ENCODE measurements around the gene C1QTNF6.
"Not testable (repeated sequence)": the region's sequence is repeated elsewhere in the genome, so short reads cannot be mapped to it uniquely, and the experiment has no call there.

C1QTNF6 gene

DNA sequence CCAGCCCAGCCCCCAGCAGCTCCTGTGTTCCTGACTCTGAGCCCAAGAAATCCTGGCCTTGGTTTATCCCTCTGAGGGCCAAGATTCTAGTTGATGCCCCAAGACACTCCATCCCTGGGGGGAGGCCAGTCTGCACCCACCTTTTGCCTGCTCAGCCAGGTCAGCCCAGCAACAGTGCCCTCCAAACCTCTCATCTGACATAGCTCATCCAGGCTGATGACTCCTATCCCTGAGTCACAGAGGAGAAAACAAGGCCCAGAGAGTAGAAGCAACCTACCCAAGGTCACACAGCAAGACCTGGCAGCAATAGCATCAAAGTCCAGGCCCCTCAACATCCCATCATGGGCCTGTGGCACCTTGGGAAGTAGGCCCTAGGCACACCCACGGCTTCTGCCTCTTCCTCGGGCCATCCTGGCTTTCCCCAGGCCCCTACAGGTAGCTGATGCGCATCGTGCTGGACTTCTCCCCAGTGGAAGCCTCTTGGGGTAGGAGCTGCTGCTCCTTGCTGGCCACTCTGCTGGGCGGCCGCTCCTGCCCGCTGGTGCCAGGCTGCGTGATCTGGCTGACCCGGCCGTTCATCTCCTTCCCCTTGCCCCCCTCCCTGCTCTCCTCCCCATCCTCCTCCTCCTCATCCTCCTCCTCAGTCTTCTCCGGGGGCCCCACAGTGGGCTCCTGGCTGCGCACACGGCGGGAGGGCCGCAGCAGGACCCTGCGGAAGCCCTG is 18.2 kb upstream of the C1QTNF6 start:
- no peak for DNase-seq

DNA sequence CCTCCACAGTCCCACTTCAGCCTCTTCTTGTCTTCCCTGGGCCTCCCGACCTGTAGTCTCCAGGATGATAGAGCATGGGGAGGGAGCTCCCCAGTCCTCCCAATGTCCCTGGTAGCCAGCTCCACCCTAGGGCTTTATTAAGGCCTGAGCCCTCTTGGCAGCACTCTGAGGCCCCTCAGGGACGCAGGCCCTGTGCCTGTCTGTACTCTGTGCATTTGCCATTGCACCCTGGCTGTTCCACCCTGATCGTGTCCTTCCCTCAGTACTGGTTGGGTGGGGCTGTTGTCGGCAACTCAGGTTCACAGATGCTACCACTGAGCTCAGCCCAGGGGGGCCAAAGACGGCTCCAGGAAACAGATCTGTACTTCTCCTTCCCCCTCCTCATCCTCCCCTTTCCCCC is 17.0 kb upstream of the C1QTNF6 start:
- DNase-seq, result no peak

GRCh38 chr22:37204045-37204655 is 16.1 kb upstream of the C1QTNF6 start:
- no peak for DNase-seq

DNA sequence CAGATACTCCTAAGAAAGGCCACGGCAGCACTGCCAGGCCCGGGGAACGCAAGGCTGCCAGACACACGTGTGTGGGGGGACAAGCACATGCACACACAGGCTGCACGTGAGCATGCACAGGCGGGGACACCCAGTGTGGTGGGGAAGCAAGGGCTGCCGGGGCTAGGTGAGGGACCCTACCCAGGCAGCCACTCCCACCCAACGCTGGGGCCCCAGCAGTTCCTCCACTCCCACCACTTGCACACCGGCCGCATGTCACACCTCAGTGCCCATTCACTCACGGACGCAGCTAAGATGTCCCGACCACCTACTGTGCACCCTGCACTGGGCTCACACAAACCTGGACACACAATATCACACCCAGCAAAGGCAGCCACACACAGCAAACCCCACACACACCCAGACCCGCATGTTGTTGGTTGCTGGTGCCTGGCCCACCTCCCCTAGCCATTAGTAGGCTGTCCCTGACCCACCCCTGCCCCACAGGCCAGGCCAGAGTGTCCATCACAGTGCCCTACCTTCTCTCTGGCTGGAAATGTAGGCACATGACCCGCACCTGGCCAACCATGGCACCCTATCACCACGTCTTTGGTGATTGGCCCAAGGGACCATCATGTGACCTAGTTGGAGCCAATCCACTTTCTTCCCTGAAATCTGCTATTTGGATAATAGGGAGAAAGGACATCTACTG is 15.5 kb upstream of the C1QTNF6 start:
- no peak for DNase-seq

- no peak for DNase-seq
These were observed 14.7 kb upstream of the C1QTNF6 start for GRCh38 chr22:37202716-37203115.

DNA sequence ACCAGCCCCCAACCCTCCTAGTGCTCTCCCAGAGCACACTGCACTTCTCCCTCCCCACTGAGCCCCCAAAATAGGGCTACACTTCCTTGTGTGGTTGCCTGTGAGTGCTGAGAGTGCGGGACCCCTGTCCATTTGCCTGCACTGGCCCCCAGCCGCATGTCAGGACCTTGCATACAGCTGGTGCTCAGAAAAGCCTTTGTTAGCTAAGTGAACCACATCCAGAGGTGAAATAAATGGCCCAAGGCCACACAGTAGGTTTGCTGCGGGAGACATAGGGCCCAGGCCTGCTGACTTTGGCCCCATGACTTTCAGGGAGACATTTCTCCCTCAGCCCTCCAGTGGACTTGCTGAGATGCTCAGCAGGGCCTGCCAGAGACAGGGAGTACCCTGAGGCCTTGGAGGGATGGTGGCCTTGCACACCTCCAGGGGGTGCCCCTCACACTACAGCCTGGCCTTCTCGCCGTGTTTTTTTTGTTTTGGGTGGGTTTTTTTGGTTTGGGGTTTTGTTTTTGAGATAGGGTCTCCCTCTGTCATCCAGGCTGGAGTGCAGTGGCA is 14.0 kb upstream of the C1QTNF6 start:
- no peak for DNase-seq

DNA sequence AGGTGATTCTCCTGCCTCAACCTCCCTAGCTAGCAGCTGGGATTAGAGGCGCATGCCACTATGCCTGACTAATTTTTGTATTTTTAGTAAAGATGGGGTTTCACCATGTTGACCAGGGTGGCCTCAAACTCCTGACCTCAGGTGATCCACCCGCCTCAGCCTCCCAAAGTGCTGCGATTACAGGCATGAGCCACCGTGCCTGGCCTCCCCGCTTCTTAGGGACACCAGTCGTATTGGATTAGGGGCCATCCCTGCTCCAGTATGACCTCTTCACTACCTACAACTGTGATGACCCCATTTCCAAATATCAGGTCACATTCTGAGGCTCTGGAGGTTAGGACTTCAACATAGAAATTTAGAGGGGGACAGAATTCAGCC is 13.4 kb upstream of the C1QTNF6 start:
- not testable (repeated sequence) for DNase-seq

GRCh38 chr22:37199760-37200108 is 11.7 kb upstream of the C1QTNF6 start:
- DNase-seq, result no peak

- DNase-seq, result peak; percentile 94
These were observed 11.2 kb upstream of the C1QTNF6 start for GRCh38 chr22:37199103-37199759.

DNA sequence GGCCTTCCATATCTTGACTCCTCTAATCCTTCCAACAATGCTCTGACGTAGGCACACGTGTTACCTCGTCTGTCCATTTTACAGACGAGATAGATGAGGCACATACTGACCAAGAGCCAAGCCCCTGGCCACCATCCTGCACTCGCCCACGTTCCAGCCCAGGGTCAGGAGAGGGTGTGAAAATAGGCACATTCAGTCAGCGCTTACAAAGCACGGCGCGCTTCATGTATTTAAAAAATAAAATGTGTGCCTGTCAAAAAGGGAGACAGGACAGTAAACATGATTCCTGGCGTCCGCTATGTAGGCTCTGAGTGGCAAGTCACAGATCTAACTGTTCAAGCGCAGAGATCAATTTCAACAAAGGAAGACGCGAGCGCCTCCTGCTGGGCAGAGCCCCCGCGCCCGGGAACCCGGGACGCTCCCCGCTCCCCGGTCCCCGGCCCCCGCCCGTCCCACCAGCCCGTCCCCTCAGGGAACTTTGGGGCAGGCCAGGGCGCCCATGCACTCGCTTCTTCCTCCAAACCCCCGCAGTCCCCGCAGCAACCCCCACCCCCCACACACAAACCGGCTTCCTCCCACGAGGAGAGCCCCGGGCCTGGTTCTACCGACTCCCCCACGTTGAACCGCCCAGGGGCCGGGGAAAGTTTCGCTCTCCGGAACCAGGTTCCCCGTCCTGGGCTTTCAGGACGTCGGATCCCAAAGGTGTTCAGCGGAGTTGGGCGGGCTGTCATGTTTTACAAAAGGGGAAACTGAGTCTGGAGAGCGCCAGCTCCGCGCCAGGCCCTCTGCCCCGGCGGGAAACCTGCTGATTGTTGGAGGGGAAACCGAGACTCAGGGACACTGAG is 10.4 kb upstream of the C1QTNF6 start:
- DNase-seq, result no peak

DNA sequence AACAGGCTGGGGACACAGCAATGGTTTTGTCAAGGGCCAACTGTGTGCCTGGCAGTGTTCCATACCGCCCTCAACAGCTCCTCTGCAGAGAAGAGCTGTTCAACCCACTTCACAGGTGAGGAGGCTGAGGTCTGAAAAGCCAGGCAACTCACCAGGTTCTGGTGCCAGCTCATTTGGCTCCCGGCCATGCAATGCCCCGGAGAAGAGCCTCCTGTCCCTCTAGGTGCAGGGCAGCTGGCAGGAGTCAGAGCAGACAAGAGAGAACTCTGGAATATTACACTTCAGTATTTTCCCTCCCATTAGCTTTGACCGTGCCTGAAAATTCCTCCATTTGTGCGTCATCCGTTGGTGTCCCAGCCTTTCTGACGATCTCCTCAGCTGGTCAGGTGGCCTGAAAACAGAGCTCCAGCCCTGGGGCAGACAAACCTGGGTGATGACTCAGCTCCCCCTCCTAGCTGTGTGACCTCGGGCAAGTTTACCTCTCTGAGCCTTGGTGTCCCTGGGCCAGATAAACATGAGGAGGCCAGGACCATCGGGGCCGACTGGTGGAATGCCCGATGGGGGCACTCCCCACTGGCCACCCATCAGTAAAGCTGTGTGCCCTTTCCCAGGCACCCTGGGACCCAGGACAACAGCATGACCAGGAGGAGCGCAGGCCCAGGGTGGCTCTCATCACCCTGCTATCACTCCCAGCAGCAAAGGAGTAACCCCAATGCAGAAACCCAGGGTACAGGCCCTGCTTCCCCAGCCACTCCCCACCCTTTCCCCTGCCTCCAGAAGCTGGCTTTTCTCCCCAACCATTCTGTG is 9.6 kb upstream of the C1QTNF6 start:
- no peak for DNase-seq

- DNase-seq, result no peak
These were observed 8.7 kb upstream of the C1QTNF6 start for GRCh38 chr22:37196539-37197450.

DNA sequence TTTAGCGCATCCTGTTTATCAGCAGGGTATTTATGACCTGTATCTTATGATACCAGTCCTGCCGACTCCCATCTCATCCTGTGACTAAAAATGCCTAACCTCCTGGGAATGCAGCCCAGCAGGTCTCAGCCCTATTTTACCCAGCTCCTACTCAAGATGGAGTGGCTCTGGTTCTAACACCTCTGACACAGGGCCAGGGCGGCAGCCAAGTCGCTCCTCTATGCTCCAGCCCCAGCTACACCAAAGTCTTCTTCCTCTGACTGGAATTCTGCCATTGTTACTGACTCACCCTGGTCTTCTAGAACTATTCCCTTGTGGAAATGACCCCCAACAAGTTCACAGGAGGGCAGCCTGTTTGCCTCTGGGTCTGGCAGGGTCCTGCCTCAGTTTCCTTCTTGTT is 7.9 kb upstream of the C1QTNF6 start:
- DNase-seq, result no peak

DNA sequence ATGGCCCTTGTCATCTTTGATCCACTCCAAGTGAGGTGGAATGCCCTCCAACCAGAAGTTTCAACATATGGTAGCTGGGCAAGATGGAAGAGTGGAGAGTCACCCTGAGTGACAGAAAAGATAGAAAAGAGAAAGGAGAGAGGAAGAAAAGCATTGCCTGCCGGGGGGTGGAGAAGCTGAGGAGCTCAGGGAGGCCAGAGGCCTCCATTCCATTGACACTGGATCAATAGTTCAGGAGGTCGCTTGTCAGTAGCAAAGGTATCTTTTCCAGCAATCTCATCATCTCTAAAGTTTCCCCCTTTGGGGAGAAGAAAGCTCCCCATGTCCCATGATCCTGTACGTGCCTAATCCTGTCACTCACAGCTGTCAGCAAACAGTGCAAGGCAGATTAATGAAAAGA is 6.7 kb upstream of the C1QTNF6 start:
- DNase-seq, result no peak

DNA sequence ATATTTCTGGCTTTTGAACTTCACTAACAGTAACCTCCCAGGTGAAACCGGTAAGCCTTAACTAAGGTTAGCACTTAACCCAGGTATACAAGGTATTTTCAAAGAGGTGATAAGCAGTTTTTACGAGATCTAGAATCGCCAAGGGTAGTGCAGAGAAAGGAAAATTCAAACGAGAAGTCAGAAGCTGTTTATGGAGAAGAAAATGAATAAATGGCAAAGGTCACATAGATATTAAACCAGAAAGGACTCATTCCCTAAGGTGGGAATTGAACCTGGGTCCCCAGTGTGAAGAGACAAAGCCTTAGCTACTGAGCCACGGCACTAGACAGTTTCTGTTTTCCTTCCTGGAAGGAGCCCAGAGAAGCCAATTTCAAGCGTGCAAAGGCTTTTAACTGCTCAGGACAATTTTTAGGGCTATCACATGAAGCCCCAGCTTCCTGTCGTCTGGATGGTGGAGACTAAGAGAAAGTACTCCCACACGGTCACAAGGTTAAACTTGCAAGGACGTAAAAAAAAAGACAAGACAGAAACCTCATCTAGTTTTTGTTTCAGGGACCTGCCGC is 5.7 kb upstream of the C1QTNF6 start:
- no peak for DNase-seq

DNA sequence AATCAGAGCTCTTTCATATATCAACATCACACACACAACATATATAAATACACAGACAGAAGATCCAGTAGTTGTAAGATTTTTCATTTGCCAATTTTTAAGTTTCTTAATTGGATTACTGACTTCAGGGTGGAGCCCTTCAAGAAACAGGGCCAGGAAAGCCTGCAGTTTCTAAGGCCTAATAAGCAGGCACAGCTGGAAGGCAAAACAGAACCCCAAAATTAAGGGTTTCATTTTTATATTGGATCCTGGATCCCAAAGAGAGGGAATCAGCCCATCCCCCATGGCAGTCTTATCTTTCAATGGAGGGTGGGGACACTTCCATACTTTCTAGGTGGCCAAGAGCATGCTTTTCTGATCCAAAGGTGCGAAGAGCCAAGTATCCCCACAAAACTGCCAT is 4.7 kb upstream of the C1QTNF6 start:
- DNase-seq, result no peak

GRCh38 chr22:37192204-37192603 is 4.2 kb upstream of the C1QTNF6 start:
- no peak for DNase-seq

- DNase-seq, result no peak
These were observed 2.3 kb upstream of the C1QTNF6 start for GRCh38 chr22:37190262-37190780.

DNA sequence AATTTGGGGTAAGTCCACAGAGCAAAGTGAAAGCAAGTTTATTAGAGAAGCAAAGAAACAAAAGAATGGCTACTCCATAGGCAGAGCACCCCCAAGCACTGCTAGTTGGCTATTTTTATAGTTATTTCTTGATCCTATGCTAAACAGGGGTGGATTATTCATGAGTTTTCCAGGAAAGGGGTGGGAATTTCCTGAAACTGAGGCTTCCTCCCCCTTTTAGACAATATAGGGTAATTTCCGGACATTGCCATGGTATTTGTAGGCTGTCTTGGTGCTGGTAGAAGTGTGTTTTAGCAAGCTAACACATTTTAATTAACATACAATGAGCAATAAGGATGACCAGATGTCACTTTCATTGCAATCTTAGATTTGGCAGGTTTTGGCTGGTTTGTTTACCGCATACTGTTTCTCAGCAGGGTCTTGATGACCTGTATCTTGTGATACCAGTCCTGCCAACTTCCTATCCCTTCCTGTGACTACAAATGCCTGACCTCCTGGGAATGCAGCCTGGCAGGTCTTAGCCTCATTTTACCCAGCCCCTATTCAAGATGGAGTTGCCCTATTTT is 937 bp upstream of the C1QTNF6 start:
- no peak for DNase-seq

- DNase-seq, result no peak
These were observed 526 bp downstream of the C1QTNF6 start for GRCh38 chr22:37187552-37187890.
